GM18526 (cell line): ENCODE data around the gene RABAC1.

Experiments
- POLR2A ChIP-seq: IDR thresholded peaks from 3 replicates; pipeline ENCODE4 v1.6.1; 2011; ENCODE audit not compliant: insufficient read length; ENCODE audit errors: extremely low read depth

The RABAC1 gene

DNA sequence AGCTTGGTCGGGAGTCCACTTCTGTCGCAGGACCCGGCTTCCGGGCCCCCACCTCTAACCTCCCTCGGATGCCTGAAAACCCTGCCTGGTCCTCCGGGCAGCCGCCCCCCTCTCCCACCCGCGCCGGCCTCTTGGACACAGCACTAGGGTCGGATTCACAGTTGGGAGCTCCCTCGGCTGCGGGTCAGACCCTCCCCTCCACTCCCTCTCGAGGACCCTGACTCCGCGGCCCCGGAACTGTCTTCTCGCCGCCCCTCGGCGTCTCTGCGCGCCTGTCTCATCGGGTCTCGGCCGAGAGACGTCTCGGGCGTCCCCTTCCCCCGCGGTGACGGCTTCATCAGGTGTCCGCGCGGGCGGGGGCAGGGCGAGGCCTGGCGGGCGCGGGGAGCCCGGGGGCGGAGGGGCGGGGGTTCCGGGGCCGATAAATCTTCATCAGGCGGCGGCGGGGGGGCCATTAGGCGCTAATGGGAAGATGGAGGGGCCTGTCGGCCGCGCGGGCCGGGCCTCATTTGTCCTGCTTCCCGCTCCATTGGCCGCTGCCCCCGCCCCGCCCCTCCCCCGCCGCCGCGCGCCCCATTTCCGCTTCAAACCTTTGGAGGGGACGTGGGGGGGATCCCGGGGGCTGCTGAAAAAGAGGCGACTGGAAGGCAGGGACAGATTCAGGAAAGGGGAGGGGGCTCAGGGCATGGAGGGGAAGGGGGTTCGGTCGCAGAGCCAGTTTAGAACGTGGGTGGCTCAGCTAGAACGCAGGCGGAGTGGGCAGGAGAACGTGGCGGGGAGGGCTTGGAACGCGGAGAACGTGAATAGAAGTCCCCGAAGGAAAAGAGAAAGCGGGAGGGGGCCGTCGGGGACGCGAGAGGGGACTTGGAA, 19.0 kb downstream of the RABAC1 start:
- peak; percentile 10 for TF ChIP-seq POLR2A

DNA sequence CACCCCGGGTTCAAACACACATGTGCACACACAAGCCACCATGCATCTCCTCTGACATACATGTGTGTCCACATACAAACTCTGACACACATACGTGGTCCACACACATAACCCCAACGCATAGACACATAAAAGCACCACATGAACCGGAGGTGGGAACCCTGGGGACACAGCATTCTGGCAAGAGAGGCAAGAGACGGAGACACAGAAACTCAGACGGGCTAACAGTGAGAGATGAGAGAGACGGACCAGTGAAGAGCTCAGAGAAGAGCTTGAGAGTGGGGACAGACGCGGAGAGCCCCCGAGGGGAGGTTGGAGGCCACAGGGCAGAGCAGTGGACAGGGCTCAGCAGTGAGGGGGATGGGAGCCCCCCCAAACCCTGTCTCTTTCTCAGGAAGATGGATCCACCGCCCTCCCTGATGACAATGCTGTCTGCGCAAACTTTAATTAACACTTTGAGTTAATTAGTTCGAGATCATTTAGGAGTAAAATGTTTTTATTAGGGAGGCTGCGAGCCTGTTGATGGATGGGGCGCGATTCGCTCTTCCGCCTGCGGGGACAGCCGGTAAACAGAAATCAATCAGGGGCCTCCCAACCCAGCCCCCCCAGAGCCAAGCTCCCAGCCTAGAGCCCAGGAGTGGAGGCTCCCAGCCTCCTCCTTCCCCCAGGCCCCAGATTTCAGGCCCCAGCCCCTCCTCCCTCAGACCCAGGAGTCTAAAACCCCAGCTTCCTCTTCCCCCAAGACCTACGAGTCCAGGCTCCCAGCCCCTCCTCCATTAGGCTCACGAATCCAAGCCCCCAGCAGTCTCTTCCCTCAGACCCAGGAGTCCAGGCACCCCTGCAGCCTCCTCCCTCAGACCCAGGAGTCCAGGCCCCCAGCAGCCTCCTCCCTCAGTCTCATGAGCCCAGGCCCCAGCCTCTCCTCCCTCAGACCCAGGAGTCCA, 21.3 kb downstream of the RABAC1 start:
- no peak for TF ChIP-seq POLR2A

DNA sequence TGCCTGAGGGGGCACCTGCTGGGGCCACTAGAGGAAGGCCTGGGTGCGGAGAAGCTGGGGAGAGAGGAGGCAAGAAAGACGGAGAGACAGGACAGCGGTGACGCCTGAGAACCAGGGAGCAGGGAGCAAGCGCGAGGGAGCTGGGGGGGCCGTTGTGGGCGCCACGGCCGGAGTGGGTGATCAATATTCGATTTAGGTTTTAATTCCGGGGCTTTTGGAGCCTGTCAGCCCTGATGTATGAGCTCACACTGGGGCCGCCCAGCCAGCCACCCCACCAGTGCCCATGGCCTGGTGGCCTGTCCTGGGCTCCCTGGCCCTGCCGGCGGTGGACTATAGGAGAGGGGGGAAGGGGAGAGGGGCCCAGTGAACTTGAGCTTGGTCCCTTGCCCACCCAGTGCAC, 22.2 kb downstream of the RABAC1 start:
- no peak for TF ChIP-seq POLR2A

DNA sequence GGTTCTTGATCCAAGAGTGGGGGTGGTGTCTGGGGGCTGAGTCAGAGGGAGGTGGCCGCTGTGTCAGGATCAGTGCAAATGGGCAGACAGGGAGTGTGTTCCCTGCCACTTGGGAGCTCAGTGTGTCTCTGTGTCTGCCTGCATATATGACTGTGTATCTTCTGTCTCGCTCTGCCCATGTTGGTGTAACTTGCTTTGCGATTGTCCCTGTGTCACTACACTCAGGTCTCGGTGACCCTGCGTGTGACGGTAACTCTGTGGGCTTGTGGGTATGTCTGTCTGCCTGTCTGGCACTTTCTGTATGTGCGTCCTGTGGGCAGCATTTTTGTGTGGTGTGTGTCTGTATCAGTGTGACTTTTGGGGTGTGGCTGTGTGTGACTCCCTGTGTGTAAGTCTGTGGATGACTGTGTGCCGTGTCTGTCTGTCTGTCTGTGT, 22.7 kb downstream of the RABAC1 start:
- TF ChIP-seq POLR2A: no peak

DNA sequence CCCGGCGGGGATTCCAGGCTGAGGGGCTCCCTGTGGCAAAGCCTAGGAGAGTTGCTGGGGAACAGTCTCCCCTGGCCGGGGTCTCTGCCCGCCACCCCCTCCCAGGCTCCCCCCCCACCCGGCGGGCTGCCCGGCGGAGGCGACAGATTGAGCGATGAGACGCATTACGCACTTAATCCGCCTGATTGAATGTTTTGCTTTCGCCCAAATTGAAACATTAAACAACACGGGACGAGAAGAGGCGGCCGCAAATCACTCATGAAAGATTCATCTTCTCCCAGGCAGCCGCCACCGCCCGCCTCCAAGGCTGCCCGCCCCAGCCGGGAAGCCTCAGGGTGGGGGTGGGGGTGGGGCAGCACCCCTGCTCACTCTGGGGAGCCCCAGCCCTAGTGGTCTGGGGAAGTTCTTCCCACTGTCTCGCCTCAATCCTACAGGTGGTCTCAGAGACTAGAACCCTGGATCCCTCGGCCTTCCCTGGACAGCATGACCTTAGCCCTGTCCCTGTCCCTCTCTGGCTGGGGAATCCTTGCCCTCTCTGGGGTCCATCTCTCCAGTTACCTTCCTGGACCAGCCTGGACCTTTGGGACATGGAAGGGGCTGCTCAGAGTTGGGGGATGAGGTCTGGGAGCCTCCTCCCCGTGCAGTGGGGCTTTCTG, 23.2 kb downstream of the RABAC1 start:
- TF ChIP-seq POLR2A: no peak

DNA sequence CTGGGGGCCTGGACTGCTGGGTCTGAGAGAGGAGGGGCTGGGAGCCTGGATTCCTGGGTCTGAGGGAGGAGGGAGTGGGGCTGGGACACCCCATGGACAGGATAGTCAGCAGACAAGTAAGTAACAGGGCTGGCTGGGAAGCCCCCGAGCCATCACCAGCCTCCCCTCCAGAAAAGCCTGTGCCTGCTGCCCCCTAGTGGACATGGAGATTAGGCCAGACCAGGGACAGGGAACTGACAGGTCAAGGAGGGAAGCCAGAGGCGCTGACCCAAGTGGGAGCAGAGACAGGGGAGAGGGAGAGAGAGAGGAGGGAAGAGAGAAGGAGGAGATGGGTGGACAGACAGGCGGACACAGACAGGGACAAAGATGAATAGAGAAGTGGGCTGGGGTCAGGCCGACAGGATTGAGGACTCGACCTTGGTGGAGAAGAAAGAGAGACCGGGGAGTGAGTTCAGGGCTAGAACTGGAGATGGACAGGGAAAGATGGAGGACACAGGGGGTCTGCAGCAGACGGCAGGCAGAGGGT, 24.2 kb downstream of the RABAC1 start:
- TF ChIP-seq POLR2A: no peak

DNA sequence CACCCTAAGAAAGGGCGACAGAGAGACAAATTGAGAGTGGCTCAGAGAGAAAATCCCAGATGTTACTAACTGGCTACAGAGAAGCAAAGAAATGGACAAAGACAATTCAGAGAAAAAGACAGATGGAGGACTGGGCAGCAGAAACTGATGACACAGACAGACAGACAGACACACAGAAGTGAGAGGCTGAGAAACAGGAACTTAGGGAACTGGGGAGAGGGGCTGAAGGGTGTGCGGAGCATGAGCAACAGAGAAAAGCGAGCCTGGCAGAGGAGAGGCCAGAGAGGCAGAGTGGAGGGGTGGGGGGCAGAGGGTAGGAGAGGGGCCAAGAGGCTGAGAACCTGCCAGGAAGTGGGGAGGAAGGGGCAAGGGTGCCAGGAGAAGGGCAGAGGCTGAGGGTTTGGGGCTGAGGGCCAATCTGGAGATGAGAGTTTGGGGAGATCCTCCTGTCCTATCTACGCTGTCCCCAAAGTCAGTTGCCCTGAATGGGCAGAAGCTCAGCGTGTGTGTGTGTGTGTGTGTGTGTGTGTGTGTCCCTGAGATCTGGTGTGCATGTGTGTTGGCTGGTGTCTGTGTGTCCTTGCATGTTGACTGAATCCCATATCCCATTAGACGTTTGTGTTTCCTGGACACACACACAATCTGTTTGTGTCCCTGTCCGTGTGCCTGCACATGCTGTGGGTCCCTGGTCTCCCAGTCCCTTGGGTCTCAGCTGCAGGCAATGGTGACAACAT, 25.3 kb downstream of the RABAC1 start:
- TF ChIP-seq POLR2A: no peak

DNA sequence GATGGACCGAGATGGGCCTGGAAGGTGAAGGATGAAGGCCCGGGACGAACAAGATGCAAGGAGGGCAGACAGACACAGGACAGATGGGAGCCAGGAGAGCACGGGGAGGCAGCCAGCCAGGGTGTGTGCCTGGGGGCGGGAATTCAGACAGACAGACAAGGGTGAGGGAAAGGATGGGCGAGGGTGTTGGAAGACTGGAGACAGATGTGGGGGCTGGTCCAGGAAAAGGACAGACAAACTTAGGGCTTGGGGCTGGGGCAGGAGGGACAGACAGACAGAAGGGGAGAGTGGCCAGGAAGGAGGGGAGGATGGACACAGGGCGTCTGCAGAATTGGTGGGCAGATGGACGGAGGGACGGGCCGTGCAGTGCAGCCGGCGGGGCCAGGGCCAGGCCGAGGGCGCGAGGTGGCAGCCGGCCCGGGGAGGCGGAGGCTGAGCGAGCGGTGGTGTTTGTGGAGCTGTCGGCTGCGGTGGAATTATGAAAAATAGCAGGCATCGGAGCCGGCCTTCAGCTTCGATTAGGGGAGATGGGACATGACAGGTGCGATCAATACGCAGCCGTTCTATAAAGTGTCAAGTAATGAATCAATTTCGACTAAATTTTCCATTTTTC, 26.3 kb downstream of the RABAC1 start:
- TF ChIP-seq POLR2A: no peak

DNA sequence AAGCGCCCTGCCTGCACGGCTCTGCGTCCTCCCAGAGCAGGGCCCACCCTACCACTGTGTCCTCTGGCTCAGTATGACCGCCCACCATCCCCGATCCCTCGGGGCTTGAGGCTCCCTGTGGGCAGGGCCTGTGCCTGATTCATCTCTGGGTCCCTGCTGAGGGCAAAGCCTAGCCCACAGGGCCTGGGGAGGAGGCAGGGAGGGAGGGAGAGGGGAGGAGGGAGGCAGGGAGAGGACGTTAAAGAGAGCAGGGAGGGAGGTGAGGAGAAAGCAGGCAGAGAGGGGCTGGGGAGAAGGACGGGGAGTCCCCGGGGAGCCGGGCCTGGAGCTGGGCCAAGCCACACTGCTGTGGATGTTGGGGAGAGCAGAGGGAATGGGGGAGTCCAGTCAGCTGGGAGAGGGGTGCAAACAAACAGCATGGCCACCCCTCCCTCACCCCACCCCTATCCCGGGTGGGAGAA, 26.8 kb downstream of the RABAC1 start:
- no peak for TF ChIP-seq POLR2A

DNA sequence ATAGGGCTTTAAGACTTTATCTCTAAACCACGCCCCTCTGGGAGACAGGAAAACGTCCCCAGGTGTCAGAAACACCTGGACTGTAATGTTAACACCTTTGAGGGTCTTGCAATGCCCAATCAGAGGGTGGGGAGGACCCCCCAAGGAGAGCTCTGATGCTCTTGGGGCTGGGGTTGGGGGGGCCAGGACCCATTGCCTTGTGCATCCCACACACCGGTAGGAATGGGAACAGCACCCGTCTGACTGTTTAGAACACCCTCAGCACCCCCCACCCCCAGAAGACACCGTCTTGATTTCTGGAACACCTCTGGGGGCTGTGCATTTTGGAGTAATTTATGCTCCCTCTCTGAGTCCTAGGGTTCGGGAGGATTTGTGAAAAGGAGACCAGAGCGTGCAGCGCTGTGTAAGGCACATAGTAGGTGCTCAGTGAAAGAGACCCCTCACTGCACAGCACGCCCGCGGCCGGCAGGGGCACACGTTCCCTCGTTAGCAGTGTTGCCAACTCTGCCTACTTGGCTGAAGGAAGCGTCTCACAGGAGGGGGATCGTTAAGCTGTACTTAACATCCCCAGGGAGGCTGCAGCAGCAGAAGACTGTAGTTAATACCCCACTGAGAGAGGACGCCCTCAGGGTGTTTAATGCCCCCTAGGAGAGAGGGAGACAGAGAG, 28.1 kb downstream of the RABAC1 start:
- no peak for TF ChIP-seq POLR2A

DNA sequence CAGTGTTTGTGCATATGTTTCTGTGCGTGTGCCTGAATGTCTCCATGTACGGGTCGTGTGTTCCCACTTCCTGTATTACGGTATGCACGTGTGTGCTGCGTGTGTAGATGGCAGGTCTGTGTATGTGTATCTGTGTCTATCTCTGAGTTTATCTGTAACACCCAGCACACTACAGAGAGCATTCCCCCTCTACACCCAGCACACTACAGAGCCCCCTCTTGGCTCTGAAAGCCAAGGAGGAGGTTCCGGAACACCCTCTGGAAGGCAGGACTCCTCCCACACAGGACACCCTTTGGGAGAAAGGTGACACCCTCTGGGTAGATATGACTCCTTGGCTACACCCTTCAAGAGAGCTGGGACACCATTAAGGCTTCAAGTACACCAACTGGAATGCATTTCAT, 28.8 kb downstream of the RABAC1 start:
- TF ChIP-seq POLR2A: no peak

DNA sequence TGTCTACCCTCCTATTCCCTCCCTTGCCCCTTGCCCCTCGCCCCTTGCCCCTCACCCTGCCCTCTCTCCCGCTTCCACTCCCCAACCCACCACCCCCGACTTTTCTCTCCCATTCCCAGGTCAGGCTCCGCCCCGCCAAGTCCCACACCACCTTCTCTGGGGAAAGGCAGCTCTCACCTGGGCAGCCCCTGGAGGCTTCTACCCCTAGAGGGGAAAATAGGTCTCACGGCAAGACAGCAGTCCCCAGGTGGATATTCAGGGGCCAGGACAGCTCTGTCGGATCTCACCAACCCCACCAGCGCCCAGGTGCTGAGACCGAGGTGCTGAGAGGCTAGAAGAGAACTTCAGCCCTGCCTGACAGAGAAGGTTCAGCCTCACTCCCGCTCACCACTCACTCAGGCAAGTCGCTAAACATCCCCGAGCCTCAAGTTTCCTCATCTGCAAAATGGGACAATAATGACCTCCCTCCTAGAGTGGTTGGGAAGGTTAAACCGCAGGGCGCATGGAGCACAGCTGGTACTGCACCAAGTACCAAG, 29.5 kb downstream of the RABAC1 start:
- TF ChIP-seq POLR2A: no peak
